Measurements from ENCODE around the gene CCDC188. TPM values are rescaled to one million over a fixed set of nuclear protein-coding genes. Genes with fewer than 3 reads are reported as not detected.

CCDC188 gene
- total and polyA plus RNA-seq, 9 of the 15 experiments (the other 6 are each of a cell fraction or from before 2014, with no cell fraction given): not detected

- TF ChIP-seq ZNF398 (CRISPR knock-in tag; IDR thresholded peaks at IDR 0.05) (no peak), MTA3 (IDR thresholded peaks at IDR 0.05; ENCODE audit: borderline replicate concordance) (no peak), SRF (CRISPR knock-in tag; IDR thresholded peaks at IDR 0.05) (no peak), CBFA2T3 (IDR thresholded peaks at IDR 0.05) (no peak), CBFB (CRISPR knock-in tag; IDR thresholded peaks at IDR 0.05) (no peak), ZNF311 (CRISPR knock-in tag; IDR thresholded peaks at IDR 0.05) (no peak), HDAC3 (IDR thresholded peaks at IDR 0.05; ENCODE audit: borderline replicate concordance, partially characterized antibody) (no peak), HMGN3 (IDR thresholded peaks at IDR 0.05; ENCODE audit: borderline replicate concordance, extremely low read depth, insufficient read length, low read depth, low read length) (peak; percentile 60), ZSCAN29 (IDR thresholded peaks at IDR 0.05) (no peak), RUNX1 (IDR thresholded peaks at IDR 0.05; ENCODE audit: low read depth) (no peak), ZNF280B (CRISPR knock-in tag; IDR thresholded peaks at IDR 0.05) (no peak), ZBTB12 (CRISPR knock-in tag; IDR thresholded peaks at IDR 0.05) (no peak), E2F4 (CRISPR knock-in tag; IDR thresholded peaks at IDR 0.05; ENCODE audit: low read depth) (peak; percentile 25; the same call in 1 of the 2 replicates), ZNF263 (CRISPR knock-in tag; IDR thresholded peaks at IDR 0.05; ENCODE audit: borderline replicate concordance) (0 out of 2 replicates have a peak, but pooled peaks have one; percentile 33), PKNOX1 (IDR thresholded peaks at IDR 0.05) (no peak), CEBPZ (IDR thresholded peaks at IDR 0.05; ENCODE audit: borderline replicate concordance, low read depth, low read length) (no peak), SUPT5H (IDR thresholded peaks at IDR 0.05) (no peak), POLR2AphosphoS5 (IDR thresholded peaks at IDR 0.05; ENCODE audit: control insufficient read depth, insufficient read depth, low read depth, low read length) (no peak), ZNF561 (CRISPR knock-in tag; conservative IDR thresholded peaks at IDR 0.05) (no peak)
Observed at GRCh38 chr22:20146777-20147176, 4.1 kb downstream of the CCDC188 start (continued).
